Activated naive CD4-positive, alpha-beta T cell treated with anti-CD3 and anti-CD28 coated beads, Interleukin-2, amount 10 ng/mL, durations not matched to agents 7 days and 5 days (primary cell): ENCODE data around the gene UBTD2.
"Not testable (repeated sequence)": the region's sequence is repeated elsewhere in the genome, so short reads cannot be mapped to it uniquely, and the experiment has no call there.

Experiments used
- CTCF ChIA-PET: fragments of 350-600 bp; sonication (Branson Sonifier 250); formaldehyde crosslinking; loops from one replicate; lab custom pipeline; 2021; ENCODE audit warnings: antibody characterized with exemption; lab: Charles Lee
- DNase-seq: peaks from one replicate; pipeline ENCODE4 v3.0.0-alpha.2; 2020
- H3K27ac Mint-ChIP-seq: one replicate; pipeline ENCODE4 v1.8.0; 2021; ENCODE audit warnings: mild to moderate bottlenecking, moderate library complexity, mixed read lengths
- H3K27me3 Mint-ChIP-seq: one replicate; pipeline ENCODE4 v1.8.0; 2021; ENCODE audit warnings: mild to moderate bottlenecking, mixed read lengths
- H3K36me3 Mint-ChIP-seq: one replicate; pipeline ENCODE4 v1.8.0; 2021; ENCODE audit warnings: mixed read lengths
- H3K4me1 Mint-ChIP-seq: one replicate; pipeline ENCODE4 v1.8.0; 2021; ENCODE audit warnings: mixed read lengths
- H3K4me3 Mint-ChIP-seq: one replicate; pipeline ENCODE4 v1.8.0; 2021; ENCODE audit warnings: mild to moderate bottlenecking, moderate library complexity, mixed read lengths
- H3K9me3 Mint-ChIP-seq: one replicate; pipeline ENCODE4 v1.8.0; 2021; ENCODE audit warnings: mixed read lengths

UBTD2 gene

DNA sequence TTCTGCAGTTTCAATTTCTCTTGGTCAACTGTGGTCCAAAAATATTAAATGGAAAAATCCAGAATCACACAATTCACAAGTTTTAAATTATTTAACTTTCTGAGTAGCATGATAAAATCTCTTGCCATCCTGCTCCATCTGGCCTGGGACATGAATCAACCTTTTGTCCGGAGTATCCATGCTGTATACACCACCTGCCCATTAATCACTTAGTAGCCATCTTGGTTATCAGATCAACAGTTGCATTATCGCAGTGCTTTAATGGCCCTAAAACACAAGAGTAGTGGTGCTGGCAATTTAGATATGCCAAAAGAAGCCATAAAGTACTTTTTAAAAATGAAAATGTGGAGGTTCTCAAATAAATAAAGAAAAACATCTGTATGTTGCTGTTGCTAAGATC lies 64.3 kb downstream of the UBTD2 start:
- H3K27me3 Mint-ChIP-seq: no peaks in the 10 kb centered on the region
- CTCF ChIA-PET: no interaction called here
- no peak overlapping the region for H3K27ac Mint-ChIP-seq
- peaks cover 57% of the 10 kb centered on the region for H3K36me3 Mint-ChIP-seq
- H3K4me3 Mint-ChIP-seq: no peak overlapping the region
- DNase-seq: no peak
- H3K4me1 Mint-ChIP-seq: peaks cover 23% of the 10 kb centered on the region
- peaks cover 4% of the 10 kb centered on the region for H3K9me3 Mint-ChIP-seq

- H3K4me1 Mint-ChIP-seq: peaks cover 4% of the 10 kb centered on the region
- no peak overlapping the region for H3K27ac Mint-ChIP-seq
- H3K36me3 Mint-ChIP-seq: peaks cover 47% of the 10 kb centered on the region
- peaks cover 3% of the 10 kb centered on the region for H3K9me3 Mint-ChIP-seq
- CTCF ChIA-PET: interaction anchor here (0.7 kb wide), 1 partner anchor 19 kb away, joined by 3 read pairs; no protein-coding TSS in a partner anchor
- H3K4me3 Mint-ChIP-seq: no peak overlapping the region
- no peaks in the 10 kb centered on the region for H3K27me3 Mint-ChIP-seq
- no peak for DNase-seq
Observed at GRCh38 chr5:172216345-172216744, 67.2 kb downstream of the UBTD2 start.

GRCh38 chr5:172213126-172213525 lies 70.4 kb downstream of the UBTD2 start:
- Mint-ChIP-seq H3K4me1 (peaks cover 4% of the 10 kb centered on the region), H3K9me3 (no peaks in the 10 kb centered on the region), H3K27me3 (no peaks in the 10 kb centered on the region), H3K27ac (no peak overlapping the region), H3K36me3 (peaks cover 35% of the 10 kb centered on the region), H3K4me3 (no peak overlapping the region)
- DNase-seq: no peak
- CTCF ChIA-PET: interaction anchor here (0.9 kb wide), 1 partner anchor 247 kb away, joined by 3 read pairs; no protein-coding TSS in a partner anchor

GRCh38 chr5:172211676-172212075 lies 71.9 kb downstream of the UBTD2 start:
- no peak overlapping the region for H3K4me3 Mint-ChIP-seq
- DNase-seq: no peak
- CTCF ChIA-PET: no interaction called here
- H3K36me3 Mint-ChIP-seq: peaks cover 28% of the 10 kb centered on the region
- H3K27me3 Mint-ChIP-seq: no peaks in the 10 kb centered on the region
- peaks cover 6% of the 10 kb centered on the region for H3K4me1 Mint-ChIP-seq
- no peak overlapping the region for H3K27ac Mint-ChIP-seq
- no peaks in the 10 kb centered on the region for H3K9me3 Mint-ChIP-seq

- Mint-ChIP-seq H3K27me3 (no peaks in the 10 kb centered on the region), H3K36me3 (peaks cover 19% of the 10 kb centered on the region), H3K27ac (no peak overlapping the region), H3K4me3 (no peak overlapping the region), H3K4me1 (peaks cover 4% of the 10 kb centered on the region), H3K9me3 (no peaks in the 10 kb centered on the region)
- CTCF ChIA-PET: no interaction called here
- DNase-seq: no peak
Observed at GRCh38 chr5:172209714-172210113, 73.8 kb downstream of the UBTD2 start.

GRCh38 chr5:172207511-172207910 lies 76.1 kb downstream of the UBTD2 start:
- CTCF ChIA-PET: no interaction called here
- Mint-ChIP-seq H3K27me3 (no peaks in the 10 kb centered on the region), H3K36me3 (peaks cover 17% of the 10 kb centered on the region), H3K9me3 (no peaks in the 10 kb centered on the region), H3K27ac (no peak overlapping the region), H3K4me1 (peaks cover 4% of the 10 kb centered on the region), H3K4me3 (no peak overlapping the region)
- DNase-seq: no peak

GRCh38 chr5:172205984-172206383 lies 77.6 kb downstream of the UBTD2 start:
- CTCF ChIA-PET: not testable (repeated sequence)

GRCh38 chr5:172200476-172200875 lies 83.1 kb downstream of the UBTD2 start:
- H3K4me3 Mint-ChIP-seq: no peak overlapping the region
- no peaks in the 10 kb centered on the region for H3K36me3 Mint-ChIP-seq
- H3K9me3 Mint-ChIP-seq: no peaks in the 10 kb centered on the region
- CTCF ChIA-PET: no interaction called here
- H3K27ac Mint-ChIP-seq: no peak overlapping the region
- peaks cover 40% of the 10 kb centered on the region for H3K27me3 Mint-ChIP-seq
- DNase-seq: no peak
- no peaks in the 10 kb centered on the region for H3K4me1 Mint-ChIP-seq

More at GRCh38 chr5:172205984-172206383, 77.6 kb downstream of the UBTD2 start:
- H3K9me3 Mint-ChIP-seq, H3K36me3 Mint-ChIP-seq, H3K27ac Mint-ChIP-seq, H3K27me3 Mint-ChIP-seq, H3K4me1 Mint-ChIP-seq, DNase-seq, H3K4me3 Mint-ChIP-seq: not testable (repeated sequence)

- Mint-ChIP-seq H3K4me3 (no peak overlapping the region), H3K27me3 (peaks cover 42% of the 10 kb centered on the region), H3K9me3 (no peaks in the 10 kb centered on the region), H3K27ac (no peak overlapping the region), H3K4me1 (no peaks in the 10 kb centered on the region), H3K36me3 (no peaks in the 10 kb centered on the region)
- CTCF ChIA-PET: interaction anchor here (0.6 to 1.8 kb wide), 2 partner anchors 11 to 280 kb away, joined by 3 to 6 read pairs; no protein-coding TSS in a partner anchor
- no peak for DNase-seq
Observed at GRCh38 chr5:172199446-172199845, 84.1 kb downstream of the UBTD2 start.

GRCh38 chr5:172197775-172198174 lies 85.8 kb downstream of the UBTD2 start:
- CTCF ChIA-PET: interaction anchor here (0.7 to 1.8 kb wide), 4 partner anchors 9 to 96 kb away, joined by 3 to 6 read pairs (median 4); no protein-coding TSS in a partner anchor
- H3K4me3 Mint-ChIP-seq, H3K36me3 Mint-ChIP-seq, H3K27ac Mint-ChIP-seq, H3K9me3 Mint-ChIP-seq, DNase-seq, H3K4me1 Mint-ChIP-seq: not testable (repeated sequence)
- H3K27me3 Mint-ChIP-seq: peaks cover 42% of the 10 kb centered on the region

GRCh38 chr5:172194985-172195774 lies 88.4 kb downstream of the UBTD2 start:
- Mint-ChIP-seq H3K4me3 (no peak overlapping the region), H3K36me3 (no peaks in the 10 kb centered on the region), H3K27ac (no peak overlapping the region), H3K9me3 (no peaks in the 10 kb centered on the region), H3K27me3 (peaks cover 46% of the 10 kb centered on the region), H3K4me1 (no peaks in the 10 kb centered on the region)
- DNase-seq: no peak
- CTCF ChIA-PET: interaction anchor here (1.0 kb wide), 1 partner anchor 90 kb away, joined by 3 read pairs; no protein-coding TSS in a partner anchor

DNA sequence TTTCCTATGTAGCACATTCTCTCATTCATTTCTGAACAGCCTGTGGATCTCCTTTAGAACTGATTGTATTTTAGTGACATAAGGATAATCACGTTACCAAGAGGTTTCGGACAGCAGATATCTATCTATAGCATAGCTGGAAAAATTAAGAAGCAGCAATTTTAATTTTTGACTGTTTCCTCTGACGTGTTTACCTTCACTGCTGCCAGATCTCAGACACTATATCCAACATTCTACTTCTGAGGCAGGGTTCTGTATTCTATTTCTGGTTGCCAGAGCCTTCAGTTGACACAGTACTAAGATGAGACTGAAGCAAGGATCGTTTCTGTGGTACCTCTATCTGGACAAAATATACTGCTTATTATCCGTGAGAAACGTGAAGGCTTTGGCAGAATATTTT lies 89.7 kb downstream of the UBTD2 start, which contains the start of gene EFCAB9:
EFCAB9 (plus strand) TSS at position 301 of the 400 bp plus-strand sequence; CDS start at position 302, 1 bp downstream.
- CTCF ChIA-PET: interaction anchor here (1.0 kb wide), 1 partner anchor 43 kb away, joined by 3 read pairs; no protein-coding TSS in a partner anchor
- H3K4me1 Mint-ChIP-seq: peaks cover 5% of the 10 kb centered on the region
- no peak for DNase-seq
- H3K4me3 Mint-ChIP-seq: no peak within 1 kb of the TSS
- H3K27me3 Mint-ChIP-seq: peaks cover 43% of the 10 kb centered on the region
- no peak within 1 kb of the TSS for H3K27ac Mint-ChIP-seq
- H3K36me3 Mint-ChIP-seq: no peaks in the 10 kb centered on the region
- H3K9me3 Mint-ChIP-seq: no peaks in the 10 kb centered on the region

DNA sequence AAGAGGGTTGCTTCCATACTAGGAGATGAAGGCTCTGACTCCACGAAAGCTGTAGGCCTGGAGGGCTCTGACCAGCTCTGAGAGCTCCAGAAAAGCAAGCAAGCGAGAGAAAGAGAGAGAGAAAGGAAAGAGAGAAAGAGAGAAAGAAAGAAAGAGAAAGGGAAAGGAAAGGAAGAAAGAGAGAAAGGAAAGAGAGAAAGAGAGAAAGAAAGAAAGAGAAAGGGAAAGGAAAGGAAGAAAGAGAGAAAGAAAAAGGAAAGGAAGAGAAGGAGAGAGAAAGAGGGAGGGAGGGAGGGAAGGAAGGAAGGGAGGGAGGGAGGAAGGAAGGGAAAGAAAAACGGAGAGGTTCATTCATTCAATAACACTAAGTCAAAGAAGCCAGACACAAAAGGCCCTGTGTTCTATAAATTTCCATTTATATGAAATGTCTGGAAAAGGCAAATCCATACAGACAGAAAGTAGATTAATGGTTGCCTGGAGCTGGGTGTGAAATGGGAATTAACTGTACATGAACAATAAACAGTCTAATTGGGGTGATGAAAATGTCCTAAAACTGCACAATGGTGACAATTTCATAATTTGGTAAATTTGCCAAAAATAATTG lies 93.8 kb downstream of the UBTD2 start:
- no peak for DNase-seq
- H3K4me1 Mint-ChIP-seq: peaks cover 17% of the 10 kb centered on the region
- no peaks in the 10 kb centered on the region for H3K9me3 Mint-ChIP-seq
- CTCF ChIA-PET: interaction anchor here (0.6 to 8.2 kb wide), 12 partner anchors 14 to 946 kb away, joined by 3 to 116 read pairs (median 7); partner anchors contain the start of gene FBXW11
- H3K27ac Mint-ChIP-seq: no peak overlapping the region
- H3K36me3 Mint-ChIP-seq: peaks cover 26% of the 10 kb centered on the region
- H3K4me3 Mint-ChIP-seq: no peak overlapping the region
- H3K27me3 Mint-ChIP-seq: peaks cover 20% of the 10 kb centered on the region

GRCh38 chr5:172188893-172189692 lies 94.5 kb downstream of the UBTD2 start:
- no peaks in the 10 kb centered on the region for H3K9me3 Mint-ChIP-seq
- H3K27me3 Mint-ChIP-seq: peaks cover 20% of the 10 kb centered on the region
- CTCF ChIA-PET: interaction anchor here (0.6 to 8.2 kb wide), 25 partner anchors 10 to 946 kb away, joined by 3 to 116 read pairs (median 4); partner anchors contain the start of gene FBXW11
- peak overlapping the region; percentile 83 for H3K27ac Mint-ChIP-seq
- peak overlapping the region; percentile 96 for H3K4me3 Mint-ChIP-seq
- peaks cover 33% of the 10 kb centered on the region for H3K36me3 Mint-ChIP-seq
- DNase-seq: no peak
- H3K4me1 Mint-ChIP-seq: peaks cover 24% of the 10 kb centered on the region
